PC-3 (cell line): ENCODE measurements around the gene ANKS4B. TPM values are rescaled to one million over a fixed set of nuclear protein-coding genes. Genes with fewer than 3 reads are reported as not detected.
"Not testable (repeated sequence)": the region's sequence is repeated elsewhere in the genome, so short reads cannot be mapped to it uniquely, and the experiment has no call there.

Experiments
- ATAC-seq: fragments of 200-7000 bp; cut with Tn5 transposase; 2 replicates; pipeline ENCODE4 v1.9.1; 2020; ENCODE audit warnings: mild to moderate bottlenecking, moderate library complexity
- BruUV-seq: library from RNA; stranded (reverse); fragments of 400-500 nt; replicated peaks from 2 replicates; lab custom pipeline; 2021; lab: Mats Ljungman, UMichigan
- CTCF ChIA-PET: fragments of 300-600 bp; sonication (Branson Sonifier 250); formaldehyde crosslinking; loops from one replicate; lab custom pipeline; 2022; ENCODE audit warnings: antibody characterized with exemption; lab: Charles Lee
- POLR2A ChIA-PET: fragments of 300-600 bp; sonication (Branson Sonifier 250); formaldehyde crosslinking; loops from one replicate; lab custom pipeline; 2022; ENCODE audit warnings: antibody characterized with exemption; ENCODE audit not compliant: unreplicated experiment; lab: Charles Lee
- DNase-seq: peaks from one replicate; pipeline ENCODE4 v3.0.0-alpha.2; 2015
- H2AFZ ChIP-seq: fragments of 300-600 bp; sonication (generic); 2 replicates; pipeline ENCODE4 v1.6.0; 2016; ENCODE audit warnings: antibody characterized with exemption, low read length
- H3F3A ChIP-seq: fragments of 300-600 bp; sonication (generic); one replicate; pipeline ENCODE4 v1.6.0; 2017; ENCODE audit warnings: antibody characterized with exemption, low read length, control low read depth, mild to moderate bottlenecking; ENCODE audit not compliant: unreplicated experiment
- H3K27ac ChIP-seq: fragments of 300-600 bp; sonication (generic); 2 replicates; pipeline ENCODE4 v1.5.1; 2016; ENCODE audit warnings: mild to moderate bottlenecking, low read length
- H3K27me3 ChIP-seq: fragments of 300-600 bp; sonication (generic); 2 replicates; pipeline ENCODE4 v1.6.1; 2016; ENCODE audit warnings: low read length, mixed read lengths
- H3K36me3 ChIP-seq: fragments of 300-600 bp; sonication (generic); 2 replicates; pipeline ENCODE4 v1.6.1; 2016; ENCODE audit warnings: low read depth, mixed run types, low read length, mixed read lengths
- H3K4me1 ChIP-seq: fragments of 300-600 bp; sonication (generic); 2 replicates; pipeline ENCODE4 v1.5.1; 2016; ENCODE audit warnings: low read length; ENCODE audit not compliant: insufficient read depth
- H3K4me2 ChIP-seq: fragments of 300-600 bp; sonication (generic); 2 replicates; pipeline ENCODE4 v1.6.0; 2016; ENCODE audit warnings: low read length
- H3K4me3 ChIP-seq: fragments of 300-600 bp; sonication (generic); 2 replicates; pipeline ENCODE4 v1.5.1; 2016; ENCODE audit warnings: mild to moderate bottlenecking, low read length, mixed read lengths
- H3K79me2 ChIP-seq: fragments of 300-600 bp; sonication (generic); 2 replicates; pipeline ENCODE4 v1.6.1; 2017; ENCODE audit warnings: low read length, mixed read lengths
- H3K9ac ChIP-seq: fragments of 300-600 bp; sonication (generic); 2 replicates; pipeline ENCODE4 v1.6.0; 2016; ENCODE audit warnings: mild to moderate bottlenecking, low read length
- H3K9me2 ChIP-seq: fragments of 300-600 bp; sonication (generic); replicated peaks from 2 replicates; pipeline ENCODE4 v1.6.1; 2016; ENCODE audit warnings: mixed run types, low read length, mixed read lengths
- H3K9me3 ChIP-seq: fragments of 300-600 bp; sonication (generic); 2 replicates; pipeline ENCODE4 v1.6.1; 2016; ENCODE audit warnings: low read length, mixed read lengths
- H4K20me1 ChIP-seq: fragments of 300-600 bp; sonication (generic); 2 replicates; pipeline ENCODE4 v1.6.1; 2016; ENCODE audit warnings: low read length, mixed read lengths
- EZH2 ChIP-seq: fragments of 300-600 bp; sonication (generic); IDR thresholded peaks from one replicate; pipeline ENCODE4 v1.6.1; 2017; ENCODE audit warnings: antibody characterized with exemption, mild to moderate bottlenecking, low read length; ENCODE audit not compliant: unreplicated experiment
- EZH2phosphoT487 ChIP-seq: fragments of 300-600 bp; sonication (generic); IDR thresholded peaks from 2 replicates; pipeline ENCODE4 v1.6.1; 2018; ENCODE audit warnings: mild to moderate bottlenecking, antibody characterized with exemption, low read length, borderline replicate concordance
- intact Hi-C: fragments of 100-400 bp; cut with micrococcal nuclease; formaldehyde crosslinking; loops from 2 replicates; pipeline ENCODE4 v1.9.0; 2023
- total RNA-seq: library from RNA; depleted of rRNA; stranded (reverse); fragments of >200 nt; gene quantifications from 2 replicates; pipeline ENCODE4 v1.2.3, GENCODE V29; 2014
- TF ChIP-seq, protein P1 (sequence below): fragments of 300-600 bp; sonication (generic); conservative IDR thresholded peaks from 2 replicates; pipeline ENCODE4 v1.5.1; 2017; ENCODE audit warnings: antibody characterized with exemption, low read depth, mild to moderate bottlenecking, low read length

The ANKS4B gene
- total RNA-seq, 1 experiment from 2014 or later = not detected

DNA sequence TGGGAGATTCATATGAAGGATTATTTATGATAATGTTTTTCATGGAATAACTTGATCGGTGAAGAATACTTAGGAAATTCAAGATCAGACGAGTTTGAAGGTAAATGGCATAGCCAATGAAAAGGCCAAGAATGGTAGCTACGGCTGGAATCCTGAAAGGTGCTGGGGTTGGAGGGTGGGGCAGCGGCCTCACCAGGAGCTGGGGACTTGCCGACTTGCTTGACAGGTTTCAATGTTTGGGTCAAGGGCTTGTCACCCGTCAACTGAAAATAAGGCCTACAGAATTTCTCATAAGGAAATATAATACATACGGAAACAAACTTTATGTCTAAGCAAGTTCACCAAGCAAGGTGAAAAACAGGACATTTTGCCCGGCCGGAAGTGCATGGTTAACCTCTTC lies 34.7 kb downstream of the ANKS4B start:
- no peak overlapping the region for H3K27ac ChIP-seq
- H3F3A ChIP-seq = no peaks in the 10 kb centered on the region
- H3K79me2 ChIP-seq = no peaks in the 10 kb centered on the region
- H3K4me3 ChIP-seq = no peak overlapping the region
- H3K36me3 ChIP-seq = no peaks in the 10 kb centered on the region
- TF ChIP-seq EZH2 = no peak
- TF ChIP-seq, protein P1, sequence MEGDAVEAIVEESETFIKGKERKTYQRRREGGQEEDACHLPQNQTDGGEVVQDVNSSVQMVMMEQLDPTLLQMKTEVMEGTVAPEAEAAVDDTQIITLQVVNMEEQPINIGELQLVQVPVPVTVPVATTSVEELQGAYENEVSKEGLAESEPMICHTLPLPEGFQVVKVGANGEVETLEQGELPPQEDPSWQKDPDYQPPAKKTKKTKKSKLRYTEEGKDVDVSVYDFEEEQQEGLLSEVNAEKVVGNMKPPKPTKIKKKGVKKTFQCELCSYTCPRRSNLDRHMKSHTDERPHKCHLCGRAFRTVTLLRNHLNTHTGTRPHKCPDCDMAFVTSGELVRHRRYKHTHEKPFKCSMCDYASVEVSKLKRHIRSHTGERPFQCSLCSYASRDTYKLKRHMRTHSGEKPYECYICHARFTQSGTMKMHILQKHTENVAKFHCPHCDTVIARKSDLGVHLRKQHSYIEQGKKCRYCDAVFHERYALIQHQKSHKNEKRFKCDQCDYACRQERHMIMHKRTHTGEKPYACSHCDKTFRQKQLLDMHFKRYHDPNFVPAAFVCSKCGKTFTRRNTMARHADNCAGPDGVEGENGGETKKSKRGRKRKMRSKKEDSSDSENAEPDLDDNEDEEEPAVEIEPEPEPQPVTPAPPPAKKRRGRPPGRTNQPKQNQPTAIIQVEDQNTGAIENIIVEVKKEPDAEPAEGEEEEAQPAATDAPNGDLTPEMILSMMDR = no peak
- TF ChIP-seq EZH2phosphoT487 = no peak
- no TSS peak for BruUV-seq
- H3K9ac ChIP-seq = no peak overlapping the region
- no peaks in the 10 kb centered on the region for H3K4me1 ChIP-seq
- ATAC-seq (no peak), DNase-seq (no peak)
- no peaks in the 10 kb centered on the region for H3K9me2 ChIP-seq
- intact Hi-C loops = no loop called here
- no peaks in the 10 kb centered on the region for H4K20me1 ChIP-seq
- H3K4me2 ChIP-seq = no peak overlapping the region
- H3K9me3 ChIP-seq = no peaks in the 10 kb centered on the region
- H2AFZ ChIP-seq = no peak overlapping the region
- H3K27me3 ChIP-seq = no peaks in the 10 kb centered on the region
- POLR2A ChIA-PET = no interaction called here
- CTCF ChIA-PET = no interaction called here

DNA sequence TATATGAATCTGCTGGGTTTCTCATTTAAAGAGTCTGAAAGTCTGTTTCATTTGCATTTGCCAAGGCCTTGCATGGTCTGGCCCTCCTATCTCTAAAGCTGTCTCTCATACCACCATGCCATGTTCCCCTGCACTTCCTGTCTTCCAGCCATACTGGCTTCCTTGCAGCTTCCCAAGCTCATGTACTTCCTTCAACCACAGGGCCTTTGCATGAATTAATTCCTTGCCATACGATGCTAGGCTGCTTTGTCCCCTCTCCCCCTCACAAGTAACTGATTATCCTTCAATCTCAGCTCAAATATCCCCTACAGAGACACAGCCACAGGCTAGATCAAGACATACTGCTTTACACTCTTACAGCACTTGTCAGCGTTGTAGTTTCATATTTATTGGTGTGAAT lies 38.8 kb downstream of the ANKS4B start:
- Histone ChIP-seq H3F3A (no peaks in the 10 kb centered on the region), H3K36me3 (no peaks in the 10 kb centered on the region), H3K9me3 (no peaks in the 10 kb centered on the region), H3K4me2 (no peak overlapping the region), H4K20me1 (no peaks in the 10 kb centered on the region), H2AFZ (no peak overlapping the region), H3K27ac (no peak overlapping the region), H3K79me2 (no peaks in the 10 kb centered on the region), H3K4me3 (no peak overlapping the region), H3K27me3 (peaks cover 25% of the 10 kb centered on the region), H3K9me2 (no peaks in the 10 kb centered on the region), H3K4me1 (no peaks in the 10 kb centered on the region), H3K9ac (no peak overlapping the region)
- CTCF ChIA-PET = interaction anchor here (0.6 kb wide), 1 partner anchor 29 kb away, joined by 11 read pairs; no protein-coding TSS in a partner anchor
- ATAC-seq (no peak), DNase-seq (no peak)
- POLR2A ChIA-PET = no interaction called here
- TF ChIP-seq, protein P1 = no peak
- TF ChIP-seq EZH2 = no peak
- no peak for TF ChIP-seq EZH2phosphoT487
- BruUV-seq = no TSS peak
- intact Hi-C loops = no loop called here

DNA sequence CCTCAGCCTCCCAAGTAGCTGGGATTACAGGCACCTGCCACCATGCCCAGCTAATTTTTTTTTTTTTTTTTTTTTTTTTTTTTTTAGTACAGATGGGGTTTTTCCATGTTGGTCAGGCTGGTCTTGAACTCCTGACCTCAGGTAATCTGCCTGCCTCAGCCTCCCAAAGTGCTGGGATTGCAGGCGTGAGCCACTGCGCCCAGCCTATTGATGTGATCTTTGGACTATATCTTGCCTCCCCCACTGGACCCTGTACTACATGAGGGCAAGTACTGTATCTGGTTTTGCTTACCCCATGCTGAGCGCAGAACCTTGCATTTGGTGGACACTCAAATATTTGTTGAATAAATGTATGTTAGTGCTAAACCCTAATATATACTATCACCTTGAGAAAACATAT lies 39.3 kb downstream of the ANKS4B start:
- H3K27ac ChIP-seq, intact Hi-C loops, H3K9me3 ChIP-seq, POLR2A ChIA-PET, DNase-seq, H3K4me1 ChIP-seq, BruUV-seq, H3K4me3 ChIP-seq, ATAC-seq, H3F3A ChIP-seq, H3K4me2 ChIP-seq, H3K9ac ChIP-seq, H3K79me2 ChIP-seq, H3K36me3 ChIP-seq, H2AFZ ChIP-seq, H4K20me1 ChIP-seq, H3K9me2 ChIP-seq: not testable (repeated sequence)
- CTCF ChIA-PET = interaction anchor here (0.6 kb wide), 1 partner anchor 28 kb away, joined by 11 read pairs; no protein-coding TSS in a partner anchor
- peaks cover 30% of the 10 kb centered on the region for H3K27me3 ChIP-seq
